ENCODE results near the gene FLNB. TPM values are rescaled to one million over a fixed set of nuclear protein-coding genes. Genes with fewer than 3 reads are reported as not detected.

Gene FLNB
- total and polyA plus RNA-seq, 10 of the 15 experiments (the other 5 are each of a cell fraction or from before 2014, with no cell fraction given), result 13.6 to 51.8 (median 26.4) TPM

GRCh38 chr3:58104712-58105111, 96.5 kb downstream of the FLNB start:
- Histone ChIP-seq H3K4me3 (no peak overlapping the region), H4K20me1 (ENCODE audit: control insufficient read depth, insufficient read depth) (no peaks in the 10 kb centered on the region), H3K79me2 (ENCODE audit: control insufficient read depth, insufficient read depth, low read length) (no peaks in the 10 kb centered on the region), H3K4me2 (ENCODE audit: control insufficient read depth, insufficient read depth) (no peak overlapping the region), H3K27ac (ENCODE audit: control insufficient read depth, insufficient read depth) (no peak overlapping the region), H3K4me1 (ENCODE audit: control insufficient read depth, insufficient read depth, low read length) (no peaks in the 10 kb centered on the region), H3K9me3 (replicated peaks; ENCODE audit: control insufficient read depth, insufficient read depth, low read length) (no peaks in the 10 kb centered on the region), H3K9ac (ENCODE audit: control insufficient read depth, insufficient read depth, low read length) (no peak overlapping the region), H2AFZ (ENCODE audit: control insufficient read depth, low read depth, low read length) (no peak overlapping the region), H3K27me3 (replicated peaks in 1 of 2; ENCODE audit: control insufficient read depth in 2 of 2, insufficient read depth in 2 of 2, low read length in 1 of 2) (no peaks in the 10 kb centered on the region), H3K36me3 (ENCODE audit: control insufficient read depth in 2 of 2, insufficient read depth in 2 of 2, low read length in 1 of 2) (peaks cover 12 to 14% of the 10 kb centered on the region in 2 experiments; a peak in 3 of 4 replicates)
- no TSS peak for BruUV-seq (replicated peaks)
- WGBS (ENCODE audit: insufficient coverage, insufficient replicate concordance, low lambda C conversion rate, missing lambda C conversion rate), result 95% methylated on average over 2 of the region's 2 CpGs
- in situ Hi-C loops (cut with MboI) (no loop called here), intact Hi-C loops (cut with micrococcal nuclease; ENCODE audit: unreplicated experiment) (no loop called here)
- DNase-seq (ENCODE audit: low read depth, low spot score) (no peak), ATAC-seq (no peak), FAIRE-seq (no peak)
- ChIA-PET POLR2A (no interaction called here), SMC1A (ENCODE audit: uncharacterized antibody, unreplicated experiment) (interaction anchor here (0.7 kb wide), 1 partner anchor 137 kb away, joined by 4 read pairs; no protein-coding TSS in a partner anchor), CTCF (interaction anchor here (0.6 to 0.7 kb wide), 2 partner anchors 38 to 41 kb away, joined by 3 read pairs; no protein-coding TSS in a partner anchor), RAD21 (ENCODE audit: unreplicated experiment) (no interaction called here)
- TF ChIP-seq SIN3A (IDR thresholded peaks at IDR 0.05; ENCODE audit: low read depth, low read length) (no peak), TBL1XR1 (IDR thresholded peaks at IDR 0.05; ENCODE audit: low read depth, low read length) (no peak), FOXM1 (IDR thresholded peaks at IDR 0.05; ENCODE audit: low read depth, low read length) (no peak), HSF1 (IDR thresholded peaks at IDR 0.05; ENCODE audit: low read depth, low read length) (no peak), POLR2AphosphoS2 (IDR thresholded peaks at IDR 0.05; ENCODE audit: low read depth, low read length) (no peak), EZH2 (IDR thresholded peaks at IDR 0.05; ENCODE audit: borderline replicate concordance, control insufficient read depth, low read depth, low read length) (no peak), RELB (IDR thresholded peaks at IDR 0.05; ENCODE audit: low read depth) (no peak), SP1 (IDR thresholded peaks at IDR 0.05; ENCODE audit: low read depth, low read length) (no peak), HCFC1 (IDR thresholded peaks at IDR 0.05; ENCODE audit: low read length) (no peak), STAT1 (conservative IDR thresholded peaks at IDR 0.05) (no peak), NR2C1 (IDR thresholded peaks at IDR 0.05) (no peak), MLLT1 (IDR thresholded peaks at IDR 0.05) (no peak), CBX3 (IDR thresholded peaks at IDR 0.05; ENCODE audit: borderline replicate concordance, low read depth) (no peak), BRCA1 (IDR thresholded peaks at IDR 0.05; ENCODE audit: low read depth, low read length) (no peak)

Measured in GM12878 (cell line).